Mesendoderm (in vitro differentiated cells): ENCODE results near the gene GMPPA.

ENCODE experiments used
- DNase-seq: peaks from one replicate; pipeline ENCODE4 v3.0.0; 2013
- H2AK5ac ChIP-seq: 2 replicates; pipeline ENCODE4 v1.6.1; 2013; ENCODE audit warnings: low read length, inconsistent platforms
- H2BK120ac ChIP-seq: 2 replicates; pipeline ENCODE4 v1.6.1; 2013; ENCODE audit warnings: low read depth, mild to moderate bottlenecking, low read length, moderate library complexity, mixed read lengths
- H2BK15ac ChIP-seq: replicated peaks from 2 replicates; pipeline ENCODE4 v1.6.1; 2013; ENCODE audit warnings: low read depth, mild to moderate bottlenecking, moderate library complexity
- H2BK5ac ChIP-seq: 2 replicates; pipeline ENCODE4 v1.6.1; 2013; ENCODE audit warnings: low read length, inconsistent platforms
- H3K18ac ChIP-seq: 2 replicates; pipeline ENCODE4 v1.6.1; 2013; ENCODE audit warnings: mild to moderate bottlenecking, low read length, mixed read lengths
- H3K23ac ChIP-seq: one replicate; pipeline ENCODE4 v1.6.1; 2013; ENCODE audit warnings: low read length
- H3K27ac ChIP-seq: 2 replicates; pipeline ENCODE4 v1.5.1; 2013; ENCODE audit warnings: low read depth, mild to moderate bottlenecking, inconsistent platforms, low read length, moderate library complexity
- H3K27me3 ChIP-seq: 2 replicates; pipeline ENCODE4 v1.6.1; 2013; ENCODE audit warnings: low read length, control low read depth, mild to moderate bottlenecking, inconsistent platforms; ENCODE audit not compliant: insufficient read depth, poor library complexity
- H3K36me3 ChIP-seq: 2 replicates; pipeline ENCODE4 v1.6.1; 2013; ENCODE audit warnings: low read length, inconsistent platforms; ENCODE audit not compliant: control insufficient read depth, insufficient read depth
- H3K4ac ChIP-seq: one replicate; pipeline ENCODE4 v1.6.1; 2013; ENCODE audit warnings: low read depth, mild to moderate bottlenecking, low read length, moderate library complexity
- H3K4me1 ChIP-seq: 2 replicates; pipeline ENCODE4 v1.6.1; 2013; ENCODE audit warnings: low read depth, low read length, inconsistent platforms; ENCODE audit not compliant: control insufficient read depth
- H3K4me2 ChIP-seq: 2 replicates; pipeline ENCODE4 v1.6.1; 2013; ENCODE audit warnings: low read length
- H3K4me3 ChIP-seq: 2 replicates; pipeline ENCODE4 v1.5.1; 2013; ENCODE audit warnings: mild to moderate bottlenecking, low read length
- H3K56ac ChIP-seq: one replicate; pipeline ENCODE4 v1.6.1; 2013; ENCODE audit warnings: low read length
- H3K79me1 ChIP-seq: 2 replicates; pipeline ENCODE4 v1.6.1; 2013; ENCODE audit warnings: low read length, inconsistent platforms
- H3K79me2 ChIP-seq: 2 replicates; pipeline ENCODE4 v1.6.1; 2013; ENCODE audit warnings: mild to moderate bottlenecking, low read length; ENCODE audit not compliant: control insufficient read depth, insufficient read depth
- H3K9ac ChIP-seq: 2 replicates; pipeline ENCODE4 v1.6.1; 2013; ENCODE audit warnings: low read length, inconsistent platforms
- H4K5ac ChIP-seq: one replicate; pipeline ENCODE4 v1.6.1; 2013; ENCODE audit warnings: low read length
- H4K8ac ChIP-seq: one replicate; pipeline ENCODE4 v1.6.1; 2013; ENCODE audit warnings: low read depth, mild to moderate bottlenecking, control low read depth, low read length, moderate library complexity
- WGBS: extraction: QIAGEN DNeasy Blood & Tissue Kit; methylation state at CpG from one replicate; pipeline ENCODE4 v1.1.7; 2013; ENCODE audit warnings: low lambda C conversion rate, missing lambda C conversion rate; ENCODE audit not compliant: insufficient coverage; ENCODE audit errors: extremely low coverage; 5-methylcytosine and 5-hydroxymethylcytosine counted together

Gene GMPPA

GRCh38 chr2:219520079-219520478, 21.4 kb downstream of the GMPPA start:
- Histone ChIP-seq H3K18ac (no peak overlapping the region), H2AK5ac (no peak overlapping the region), H3K4me1 (peaks cover 6% of the 10 kb centered on the region), H2BK120ac (no peak overlapping the region), H3K23ac (no peak overlapping the region), H3K9ac (no peak overlapping the region), H4K8ac (no peak overlapping the region), H3K79me1 (no peaks in the 10 kb centered on the region), H2BK15ac (no peak overlapping the region), H3K27ac (no peak overlapping the region), H3K4ac (no peak overlapping the region), H3K4me2 (no peak overlapping the region), H3K4me3 (no peak overlapping the region), H4K5ac (no peak overlapping the region), H3K56ac (no peak overlapping the region), H3K27me3 (no peaks in the 10 kb centered on the region), H2BK5ac (no peak overlapping the region), H3K36me3 (no peaks in the 10 kb centered on the region), H3K79me2 (no peaks in the 10 kb centered on the region)
- no CpG with 5 or more reads among the region's 8 CpGs for WGBS
- DNase-seq = no peak

GRCh38 chr2:219521066-219521880, 22.6 kb downstream of the GMPPA start:
- peak overlapping the region; percentile 80 for H3K56ac ChIP-seq
- peak overlapping the region; percentile 44 for H3K9ac ChIP-seq
- no peak overlapping the region for H3K4ac ChIP-seq
- no peaks in the 10 kb centered on the region for H3K79me2 ChIP-seq
- H3K36me3 ChIP-seq = no peaks in the 10 kb centered on the region
- peaks cover 10% of the 10 kb centered on the region for H3K4me1 ChIP-seq
- no peak overlapping the region for H3K18ac ChIP-seq
- no peaks in the 10 kb centered on the region for H3K79me1 ChIP-seq
- H4K5ac ChIP-seq = no peak overlapping the region
- H3K4me2 ChIP-seq = peak overlapping the region; percentile 28
- no peak overlapping the region for H3K4me3 ChIP-seq
- H3K23ac ChIP-seq = no peak overlapping the region
- no peaks in the 10 kb centered on the region for H3K27me3 ChIP-seq
- no peak overlapping the region for H2BK120ac ChIP-seq
- H2BK15ac ChIP-seq = no peak overlapping the region
- peak; percentile 92 for DNase-seq
- no peak overlapping the region for H2AK5ac ChIP-seq
- no peak overlapping the region for H4K8ac ChIP-seq
- no peak overlapping the region for H3K27ac ChIP-seq
- no CpG with 5 or more reads among the region's 14 CpGs for WGBS
- no peak overlapping the region for H2BK5ac ChIP-seq

DNA sequence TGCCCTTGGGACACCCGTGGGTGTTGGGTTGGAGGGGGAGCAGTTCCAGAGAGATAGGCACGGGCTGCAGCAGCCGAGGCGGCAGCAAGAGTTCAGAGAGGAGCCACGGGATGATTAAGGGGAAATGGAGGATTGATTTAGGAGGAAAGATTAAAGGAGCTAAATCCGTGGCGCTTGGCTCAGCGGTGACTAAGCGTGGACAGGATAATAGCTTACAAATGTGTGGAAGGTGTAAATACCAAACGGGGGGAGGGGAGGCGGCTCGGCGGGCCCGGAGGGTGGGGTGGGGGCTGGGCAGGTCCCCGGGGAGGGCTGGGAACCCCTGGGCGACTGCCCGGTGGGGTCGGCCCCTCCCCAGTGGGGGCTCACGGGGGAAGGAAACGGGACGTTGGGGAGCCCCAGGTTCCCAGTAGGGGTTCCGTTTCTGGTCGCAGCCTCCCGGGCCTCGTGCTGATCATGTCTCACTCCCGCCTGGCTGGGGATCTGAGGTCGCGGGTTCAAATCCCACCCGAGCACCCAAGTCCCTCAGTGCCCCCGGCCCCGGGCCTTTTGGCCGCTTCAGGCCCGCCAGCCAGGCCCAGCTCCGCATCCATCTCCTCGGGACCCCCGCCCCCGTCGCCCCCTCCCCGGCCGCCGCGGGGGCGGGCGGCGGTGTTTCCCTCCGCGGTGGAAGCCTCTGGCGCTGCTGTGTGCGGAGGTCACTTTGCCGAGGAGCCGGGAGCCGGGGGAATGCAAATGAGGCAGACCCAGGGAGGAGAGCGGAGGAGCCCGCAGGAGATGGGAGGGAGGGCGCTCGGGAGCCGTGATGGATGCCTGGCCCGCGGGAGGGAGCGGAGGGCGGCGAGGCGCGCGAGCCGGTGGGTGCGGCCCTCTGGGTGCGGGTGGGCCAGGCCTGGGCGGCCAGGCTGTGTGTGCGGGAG, 23.7 kb downstream of the GMPPA start:
- Histone ChIP-seq H2BK15ac (no peak overlapping the region), H3K4ac (peak overlapping the region; percentile 66), H4K5ac (no peak overlapping the region), H3K27ac (peak overlapping the region; percentile 10), H3K4me2 (peak overlapping the region; percentile 28), H3K23ac (no peak overlapping the region), H3K36me3 (no peaks in the 10 kb centered on the region), H3K4me3 (no peak overlapping the region), H3K18ac (peak overlapping the region; percentile 46), H3K56ac (peak overlapping the region; percentile 80), H2AK5ac (no peak overlapping the region), H2BK120ac (no peak overlapping the region), H4K8ac (no peak overlapping the region), H3K4me1 (peaks cover 11% of the 10 kb centered on the region), H3K79me1 (no peaks in the 10 kb centered on the region), H3K9ac (peak overlapping the region; percentile 44), H3K79me2 (no peaks in the 10 kb centered on the region), H3K27me3 (no peaks in the 10 kb centered on the region), H2BK5ac (no peak overlapping the region)
- WGBS = no CpG with 5 or more reads among the region's 70 CpGs
- peak; percentile 78 for DNase-seq

- Histone ChIP-seq H3K23ac (no peak overlapping the region), H3K4me3 (no peak overlapping the region), H3K79me2 (no peaks in the 10 kb centered on the region), H3K4ac (peak overlapping the region; percentile 66), H3K9ac (peak overlapping the region; percentile 47), H2BK15ac (no peak overlapping the region), H3K56ac (peak overlapping the region; percentile 78), H3K36me3 (no peaks in the 10 kb centered on the region), H3K79me1 (no peaks in the 10 kb centered on the region), H2AK5ac (no peak overlapping the region), H3K27me3 (no peaks in the 10 kb centered on the region), H2BK5ac (no peak overlapping the region), H3K4me1 (peaks cover 11% of the 10 kb centered on the region), H4K5ac (no peak overlapping the region), H3K18ac (peak overlapping the region; percentile 46), H2BK120ac (no peak overlapping the region), H3K27ac (no peak overlapping the region), H4K8ac (no peak overlapping the region), H3K4me2 (peak overlapping the region; percentile 28)
- no CpG with 5 or more reads among the region's 24 CpGs for WGBS
- DNase-seq = peak; percentile 57
Measured at GRCh38 chr2:219523031-219523671, 24.5 kb downstream of the GMPPA start.

DNA sequence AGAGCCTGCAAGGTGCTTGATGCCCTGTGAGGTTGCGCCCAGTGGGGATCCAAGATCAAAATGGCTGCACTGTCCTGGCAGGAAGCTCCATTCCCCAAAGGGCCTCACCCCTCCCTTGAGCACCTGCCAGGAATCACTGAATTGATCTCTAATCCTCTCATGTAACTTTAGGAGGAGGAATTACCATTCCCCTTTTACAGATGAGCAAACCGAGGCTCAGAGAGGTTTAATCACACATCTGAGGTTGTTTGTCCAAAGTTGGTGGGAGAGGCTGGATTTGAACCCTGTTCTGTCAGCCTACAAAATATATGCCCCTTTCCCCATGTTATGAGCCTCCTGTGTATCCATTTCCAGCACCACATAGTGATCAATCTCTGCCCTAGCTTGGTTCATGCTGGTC, 26.1 kb downstream of the GMPPA start:
- WGBS = no CpG with 5 or more reads among the region's 2 CpGs
- Histone ChIP-seq H3K27ac (no peak overlapping the region), H3K4me2 (no peak overlapping the region), H2BK5ac (no peak overlapping the region), H3K79me2 (no peaks in the 10 kb centered on the region), H3K23ac (no peak overlapping the region), H4K8ac (no peak overlapping the region), H3K4ac (no peak overlapping the region), H4K5ac (no peak overlapping the region), H2BK15ac (no peak overlapping the region), H2AK5ac (no peak overlapping the region), H3K56ac (no peak overlapping the region), H3K4me3 (no peak overlapping the region), H3K79me1 (no peaks in the 10 kb centered on the region), H2BK120ac (no peak overlapping the region), H3K27me3 (no peaks in the 10 kb centered on the region), H3K18ac (no peak overlapping the region), H3K36me3 (no peaks in the 10 kb centered on the region), H3K4me1 (peaks cover 11% of the 10 kb centered on the region), H3K9ac (no peak overlapping the region)
- DNase-seq = no peak
